ENCODE data around the gene TBC1D21. TPM values are rescaled to one million over a fixed set of nuclear protein-coding genes. Genes with fewer than 3 reads are reported as not detected.

The TBC1D21 gene
- total and polyA plus RNA-seq, 2 of the 8 experiments (the other 6 are each of a cell fraction or from before 2014, with no cell fraction given) = not detected

GRCh38 chr15:73872346-73872745 is 1.0 kb upstream of the TBC1D21 start (continued):
- TF ChIP-seq BRCA1 (IDR thresholded peaks at IDR 0.05; ENCODE audit: low read depth, low read length) = no peak

All from H1 (cell line).